GM18519 (cell line): ENCODE data around the gene ZNF384.

Experiments
- ATAC-seq: cut with Tn5 transposase; IDR thresholded peaks from one replicate; pipeline ENCODE4 v1.9.1; 2021; ENCODE audit warnings: mild to moderate bottlenecking, moderate library complexity; ENCODE audit not compliant: unreplicated experiment, low FRiP score

ZNF384 gene

DNA sequence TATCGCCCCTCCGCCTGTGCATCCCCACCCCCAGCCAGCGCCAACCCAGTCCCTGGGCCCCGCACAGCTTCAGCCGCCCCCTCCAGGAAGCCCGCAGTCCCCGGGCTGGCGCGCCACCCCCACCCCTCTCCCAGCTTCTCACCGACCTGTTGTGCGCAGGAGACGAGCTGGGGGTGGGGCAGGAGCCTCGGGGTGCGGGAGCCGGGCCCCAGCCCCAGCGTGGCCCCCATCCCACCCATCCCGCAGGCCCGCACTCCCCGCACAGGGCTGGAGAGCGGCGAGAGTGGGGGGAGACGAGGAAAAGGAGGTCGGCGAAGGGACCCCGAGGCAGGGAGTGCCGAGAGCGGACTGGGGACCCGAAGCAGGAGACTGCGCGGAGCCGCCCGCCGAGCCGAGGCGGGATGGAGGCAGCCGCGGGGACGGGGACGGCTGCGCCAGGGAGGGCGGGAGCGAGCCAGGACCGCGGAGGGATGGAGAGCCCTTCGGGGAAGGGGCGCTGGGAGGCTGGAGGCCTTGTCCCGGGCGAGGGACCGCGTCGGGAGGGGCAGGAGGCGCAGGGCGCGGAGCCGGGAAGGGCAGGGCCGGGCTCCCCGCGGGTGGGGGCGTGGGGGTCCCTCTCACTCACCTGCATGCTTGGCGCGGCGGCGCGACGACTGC, 10.9 kb upstream of the ZNF384 start:
- no peak for ATAC-seq

DNA sequence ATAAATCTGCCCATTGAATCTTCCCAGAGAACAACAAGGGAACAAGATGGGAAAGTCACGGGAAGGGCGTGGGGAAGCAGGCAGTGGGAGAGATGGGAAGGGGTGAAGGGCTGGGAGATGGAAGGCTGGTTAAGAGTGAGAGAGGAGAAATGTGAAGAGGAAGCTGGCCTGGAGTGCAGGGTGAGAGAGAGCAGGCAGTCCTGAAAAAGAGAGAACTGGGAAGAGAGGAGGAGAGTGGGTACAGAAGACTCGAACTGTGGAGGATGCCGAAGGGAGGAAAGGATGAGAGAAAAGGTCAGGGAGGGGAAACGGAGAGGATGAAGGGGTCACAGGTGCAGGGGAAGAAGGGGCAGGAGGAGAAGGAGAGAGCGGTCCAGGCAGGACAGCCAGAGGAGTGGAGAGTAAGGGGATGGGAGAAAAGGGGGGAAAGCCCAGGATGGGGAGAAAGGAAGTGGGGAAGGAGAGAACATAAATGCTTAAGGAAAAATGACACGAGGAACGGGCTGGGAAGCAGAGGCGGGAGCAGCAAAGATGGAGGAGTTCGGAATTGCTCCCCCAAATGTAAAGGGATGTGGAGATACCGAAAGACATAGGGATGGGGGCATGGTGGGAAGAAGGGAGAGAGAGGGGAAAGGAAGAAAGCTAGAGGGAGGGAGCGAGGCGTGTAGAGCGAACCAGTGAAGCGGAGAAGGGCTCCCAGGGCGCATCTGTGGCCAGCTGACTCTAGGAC, 10.2 kb upstream of the ZNF384 start:
- ATAC-seq = no peak

DNA sequence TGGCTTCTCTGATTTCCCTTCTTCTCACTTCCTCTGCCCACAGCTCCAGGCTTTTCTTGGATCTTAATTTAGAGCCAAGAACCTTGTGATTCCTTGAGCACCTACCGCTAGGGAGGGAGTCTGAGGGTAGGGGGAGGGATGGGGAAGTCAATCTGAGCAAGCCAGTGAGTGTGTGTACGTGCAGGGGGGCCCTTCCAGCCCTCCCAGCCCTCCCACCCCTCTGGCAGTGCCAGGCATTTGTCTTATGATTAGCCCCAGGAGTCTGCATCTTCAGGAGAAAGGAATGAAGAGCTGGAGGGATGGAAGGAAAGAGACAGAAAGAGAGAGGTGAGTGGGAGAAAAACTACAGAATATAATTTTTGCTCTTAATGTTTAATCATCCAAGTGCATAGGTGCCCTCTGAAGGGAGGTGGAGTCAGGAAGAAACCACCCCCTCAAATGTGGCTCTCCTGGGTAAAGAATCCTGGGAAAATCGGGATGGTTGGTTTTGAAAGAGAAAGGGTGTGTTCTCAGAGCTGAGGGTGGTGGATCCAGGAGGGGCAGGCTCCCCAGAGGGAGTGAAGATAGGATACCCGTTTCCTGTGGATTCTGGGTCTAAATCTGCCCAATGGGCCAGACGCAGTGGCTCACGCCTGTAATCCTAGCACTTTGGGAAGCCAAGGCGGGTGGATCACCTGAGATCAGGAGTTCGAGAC, 9.3 kb upstream of the ZNF384 start:
- ATAC-seq = no peak

DNA sequence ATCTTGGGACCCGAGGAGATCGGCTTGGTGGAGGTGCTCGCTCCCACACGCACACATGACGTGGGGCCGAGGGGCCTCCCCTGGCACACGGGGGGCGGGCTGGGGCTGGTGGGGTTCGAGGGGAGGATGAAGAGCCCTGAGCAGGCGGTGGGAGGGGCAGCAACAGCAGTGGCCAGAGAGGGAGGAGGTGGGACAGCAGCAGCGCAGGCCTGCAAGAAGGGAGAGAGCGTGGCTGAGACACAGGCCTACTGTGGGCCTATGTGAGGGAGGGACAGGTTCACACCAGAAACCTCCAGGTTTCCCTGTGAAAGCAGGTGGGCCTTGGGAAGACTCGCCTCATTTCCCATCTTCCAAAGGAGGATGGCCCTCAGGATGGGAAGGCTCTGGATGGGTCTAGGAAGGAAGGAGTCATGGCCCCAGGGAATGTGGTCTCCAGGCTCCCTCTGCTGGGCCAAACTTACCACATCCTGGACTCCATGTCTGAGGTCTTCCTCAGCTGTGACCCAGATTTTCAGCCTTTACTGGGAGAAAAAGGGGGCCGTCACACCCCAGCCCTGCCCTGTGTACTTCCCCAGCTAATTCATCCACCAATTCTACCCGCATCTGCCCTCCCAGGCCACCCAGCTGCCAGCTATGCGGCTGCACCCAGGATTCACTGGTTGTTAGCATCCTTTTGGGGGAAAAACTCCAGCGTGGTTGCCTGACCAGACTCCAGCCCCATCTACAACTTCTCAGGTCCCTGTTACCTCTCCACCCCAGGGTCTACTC, 8.6 kb upstream of the ZNF384 start:
- no peak for ATAC-seq

DNA sequence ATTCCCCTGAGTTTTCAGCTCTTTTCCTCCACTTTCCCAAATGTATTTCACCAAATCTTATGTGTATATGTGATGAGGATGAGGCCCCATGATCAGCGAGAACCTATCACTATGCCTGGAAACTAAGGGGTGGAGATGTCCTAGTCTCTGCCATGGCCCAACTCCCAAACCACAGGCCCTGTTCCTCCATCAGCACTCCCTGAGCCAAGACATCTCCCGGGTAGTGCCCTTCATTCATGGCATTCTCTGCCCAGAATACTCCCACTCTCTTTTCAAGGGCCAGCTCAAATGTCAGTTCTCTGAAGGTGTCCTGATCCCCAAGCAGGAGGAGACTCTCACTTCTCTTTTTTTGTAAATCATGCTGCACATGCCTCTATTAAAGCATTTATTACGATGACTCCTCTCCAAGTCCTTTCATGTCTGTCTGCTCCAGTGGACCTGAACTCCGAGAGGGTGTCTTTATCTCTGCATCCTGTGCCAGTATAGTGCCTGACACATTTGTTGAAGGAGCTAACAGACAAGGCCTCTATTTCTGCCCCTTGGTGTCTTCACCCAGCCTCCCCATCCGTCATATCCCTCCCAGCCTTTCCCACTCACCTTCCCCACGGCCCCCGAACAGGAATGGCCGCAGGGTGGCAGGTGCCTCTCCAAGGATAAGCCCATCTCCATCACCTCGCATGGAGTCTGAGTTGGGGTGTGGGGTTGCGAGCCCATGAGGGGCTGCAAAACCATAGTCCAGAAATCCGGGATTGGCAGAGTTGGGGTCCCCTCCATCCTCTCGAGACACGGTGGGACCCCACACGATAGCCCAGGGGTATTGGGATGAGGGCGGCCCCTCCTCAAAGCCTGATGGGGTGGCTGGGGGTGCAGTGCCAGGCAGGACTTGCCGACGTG, 7.8 kb upstream of the ZNF384 start:
- no peak for ATAC-seq

DNA sequence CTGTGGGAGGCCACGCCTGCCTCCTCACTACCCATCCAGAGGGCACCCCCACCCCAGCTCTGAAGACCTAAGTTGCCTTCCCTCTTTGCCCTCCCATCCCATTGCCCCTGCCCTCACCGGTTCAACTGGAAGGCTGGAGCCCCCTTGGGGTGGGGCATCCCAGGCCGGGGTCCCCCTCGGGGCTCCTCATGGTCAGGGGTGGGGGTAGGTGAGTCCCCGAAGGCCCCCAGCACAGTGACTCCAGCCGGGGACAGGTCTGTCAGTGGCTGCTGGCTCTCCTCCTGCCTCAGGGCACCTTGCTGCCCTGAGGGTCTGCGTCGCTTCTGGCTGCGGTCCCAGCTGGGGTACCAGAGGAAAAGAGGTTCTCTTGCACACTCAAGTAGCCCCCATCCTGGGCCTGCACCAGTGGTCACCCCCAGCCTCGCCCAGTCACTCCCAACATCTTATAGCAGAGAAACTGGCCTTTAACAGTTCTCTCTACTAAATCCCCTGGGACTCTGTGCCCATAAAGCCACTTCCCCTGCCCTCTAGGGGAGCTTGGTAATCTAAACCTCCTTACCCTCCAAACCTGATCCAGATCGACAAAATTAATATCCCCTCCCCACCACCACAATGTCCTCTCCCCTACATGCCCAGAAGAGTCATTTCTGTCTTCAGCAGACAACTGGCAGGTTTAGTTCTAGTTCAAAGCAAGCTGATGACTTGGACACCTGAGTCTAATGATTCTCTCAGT, 6.3 kb upstream of the ZNF384 start:
- ATAC-seq = no peak

DNA sequence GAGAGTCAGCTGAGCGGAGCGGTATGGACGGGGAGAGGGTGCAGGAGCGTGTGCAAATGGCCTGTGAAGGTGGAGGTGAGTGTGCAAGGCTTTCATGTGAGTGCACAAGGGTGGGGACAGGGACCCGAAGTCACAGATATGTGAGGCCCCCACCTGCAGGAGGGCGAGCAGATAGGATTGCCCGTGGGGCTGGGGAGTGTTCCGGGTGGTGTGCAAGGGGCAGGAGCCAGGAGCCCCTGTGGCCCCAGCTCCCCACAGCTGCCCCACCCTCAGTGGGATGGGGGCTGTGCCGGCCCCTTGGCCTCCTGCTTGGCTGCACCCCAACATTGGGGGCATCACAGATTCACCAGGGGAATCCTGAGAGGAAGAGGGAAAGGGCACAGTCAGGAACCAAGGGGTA, 5.5 kb upstream of the ZNF384 start:
- ATAC-seq = no peak

DNA sequence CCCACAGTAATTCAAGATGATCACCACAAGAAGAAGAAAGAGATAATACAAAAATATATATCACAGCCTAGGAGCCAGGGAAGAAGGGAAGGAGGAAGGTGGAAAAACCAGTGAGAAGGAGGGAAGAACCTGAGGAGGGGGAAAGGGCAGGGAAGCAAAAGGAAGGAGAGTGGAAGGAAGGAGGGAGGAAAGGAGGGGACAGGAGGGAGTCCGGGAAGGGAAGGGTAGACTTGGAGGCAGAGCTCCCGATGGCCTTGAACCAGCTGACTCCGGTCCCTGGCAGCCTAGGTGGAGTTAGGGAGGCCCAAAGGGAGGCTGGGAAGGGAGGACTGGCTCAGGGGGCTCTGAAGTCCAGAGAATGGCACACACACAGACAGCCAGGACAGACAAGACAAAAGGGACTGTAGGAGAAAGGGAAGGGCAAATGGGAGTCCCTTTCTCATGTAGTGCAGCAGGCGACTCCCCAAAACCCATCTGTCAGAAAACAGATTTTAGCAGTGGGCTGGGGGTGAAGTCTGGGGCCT, 4.7 kb upstream of the ZNF384 start:
- ATAC-seq = no peak

DNA sequence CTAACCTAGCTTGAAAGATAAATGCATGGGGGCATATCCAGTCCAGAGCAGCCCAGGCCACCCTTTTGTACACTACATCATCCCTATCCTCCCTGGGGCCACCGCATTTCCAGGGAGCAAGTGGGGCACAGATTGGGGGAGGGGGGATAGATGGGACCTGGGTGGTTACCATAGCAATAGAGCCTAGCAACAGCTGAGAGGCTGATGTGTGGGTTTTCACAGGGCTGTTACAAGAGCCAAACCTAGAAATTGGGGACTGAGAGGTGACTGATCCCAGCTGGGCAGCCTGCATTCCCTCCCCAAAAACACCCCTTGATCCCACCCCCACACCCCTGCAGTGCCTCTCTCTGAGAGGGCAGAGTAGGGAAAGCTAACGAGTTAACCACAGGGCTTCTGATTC, 3.7 kb upstream of the ZNF384 start:
- no peak for ATAC-seq

DNA sequence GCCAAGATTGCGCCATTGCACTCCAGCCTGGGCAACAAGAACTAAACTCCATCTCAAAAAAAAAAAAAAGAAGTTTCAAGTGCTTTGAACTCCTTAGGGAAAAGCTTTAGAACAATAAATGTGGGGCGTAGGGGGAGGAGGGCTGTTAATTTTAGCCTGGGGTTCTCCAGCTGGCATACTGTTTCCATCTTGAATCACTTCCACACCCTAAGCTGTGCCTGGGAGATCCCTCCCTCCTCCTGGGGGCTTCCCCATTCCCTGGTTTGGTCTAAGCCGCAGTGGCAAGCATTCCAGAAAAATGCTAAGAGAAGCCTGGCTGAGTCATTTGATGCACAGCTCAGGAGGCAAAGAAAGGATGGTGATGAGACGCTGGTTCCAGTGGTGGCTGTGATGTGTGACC, 2.3 kb upstream of the ZNF384 start:
- ATAC-seq = no peak

DNA sequence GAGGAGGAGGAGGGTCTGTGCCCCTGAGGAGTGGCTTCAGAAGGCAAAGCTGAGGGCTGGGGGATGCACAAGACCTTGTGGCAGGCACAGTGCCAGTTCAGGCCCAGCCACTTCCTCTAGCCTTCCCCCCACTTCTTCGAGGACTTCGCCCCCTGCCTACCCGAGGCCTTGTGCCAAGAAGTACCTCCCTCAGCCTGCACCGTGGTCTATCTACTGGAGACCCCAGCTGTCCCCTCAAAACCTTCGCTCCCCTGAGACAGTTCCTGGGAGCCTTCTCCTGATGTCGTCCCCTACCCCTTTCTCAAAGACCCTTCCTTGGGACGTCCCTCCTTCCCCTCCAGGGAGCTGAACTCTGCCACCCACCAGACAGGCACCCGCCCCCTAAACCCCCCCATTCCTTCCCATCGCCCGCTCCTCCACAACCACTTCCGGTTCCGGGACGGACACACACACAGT, 604 bp downstream of the ZNF384 start:
- no peak for ATAC-seq

DNA sequence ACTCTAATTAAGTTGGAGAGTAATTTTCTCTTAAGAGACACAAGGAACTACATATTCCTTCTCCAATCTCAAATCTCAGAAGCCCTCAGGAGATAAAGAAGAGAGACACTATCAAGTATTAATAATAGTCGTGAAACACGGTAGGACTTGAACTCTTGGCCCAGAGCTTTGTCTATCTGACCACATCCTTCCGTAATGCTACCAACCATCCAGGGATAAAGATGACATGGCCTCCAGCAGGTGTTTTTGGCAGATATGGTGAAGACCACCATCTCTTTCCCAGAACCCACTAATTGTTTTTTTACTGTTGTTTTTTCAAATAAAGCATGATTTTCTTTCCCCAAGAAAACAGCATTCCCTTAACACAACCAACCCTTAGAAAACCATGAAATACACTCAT, 3.4 kb downstream of the ZNF384 start:
- no peak for ATAC-seq

DNA sequence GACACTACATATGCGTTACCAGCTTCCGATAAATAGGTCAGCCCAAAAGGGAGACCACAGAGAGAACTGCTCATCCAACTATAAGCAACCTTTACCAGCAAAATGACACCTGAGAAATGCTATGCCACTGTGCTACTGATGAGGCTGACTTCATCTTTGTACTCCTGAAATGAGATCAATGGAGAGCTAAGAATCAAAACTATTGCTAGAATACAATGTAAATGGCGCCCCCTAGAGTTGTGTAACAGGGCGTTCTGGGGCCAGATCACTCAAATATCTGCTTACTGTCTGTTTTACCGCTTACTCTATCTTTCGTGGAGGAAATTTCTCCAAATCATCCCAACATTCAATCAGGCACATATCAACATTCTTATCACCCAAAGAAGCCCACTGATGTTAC, 4.6 kb downstream of the ZNF384 start:
- ATAC-seq = no peak

DNA sequence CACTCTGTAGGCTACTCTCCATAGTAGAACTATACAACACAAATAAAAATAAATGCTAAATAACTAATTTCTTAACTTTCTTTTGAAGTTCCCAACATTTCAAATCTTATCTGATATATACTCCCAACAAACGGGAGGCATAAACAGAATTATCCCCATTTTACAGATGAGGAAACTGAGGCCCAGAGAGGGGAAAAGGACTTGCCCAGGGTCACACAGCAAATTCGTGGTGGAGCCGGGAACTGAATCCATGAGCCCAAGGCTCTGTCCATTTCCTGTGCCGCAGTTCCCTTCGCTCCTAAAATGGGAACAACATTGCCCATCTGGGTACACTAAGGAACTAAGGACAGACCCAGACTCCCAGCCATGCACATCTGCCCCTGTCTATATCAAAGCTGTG, 12.2 kb downstream of the ZNF384 start:
- ATAC-seq = no peak

DNA sequence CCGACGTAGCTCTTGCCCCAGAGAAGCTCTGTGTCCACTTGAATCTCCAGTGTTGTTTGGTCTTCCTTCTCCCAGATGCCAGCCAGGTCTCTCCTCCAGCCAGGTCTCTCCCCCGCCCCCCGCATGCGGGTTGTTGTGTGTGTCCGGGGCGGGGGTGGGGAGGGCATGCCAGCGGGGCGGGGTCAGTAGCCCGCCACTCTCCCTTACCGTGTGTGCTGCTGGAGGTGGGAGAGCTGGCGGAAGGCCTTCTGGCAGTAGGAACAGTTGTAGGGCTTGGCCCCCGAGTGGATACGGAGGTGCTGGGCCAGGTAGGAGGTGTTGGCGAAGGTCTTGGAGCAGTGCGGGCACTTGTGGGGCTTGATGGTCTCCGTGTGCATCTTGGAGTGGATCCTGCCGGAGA, 17.0 kb downstream of the ZNF384 start:
- ATAC-seq = no peak

DNA sequence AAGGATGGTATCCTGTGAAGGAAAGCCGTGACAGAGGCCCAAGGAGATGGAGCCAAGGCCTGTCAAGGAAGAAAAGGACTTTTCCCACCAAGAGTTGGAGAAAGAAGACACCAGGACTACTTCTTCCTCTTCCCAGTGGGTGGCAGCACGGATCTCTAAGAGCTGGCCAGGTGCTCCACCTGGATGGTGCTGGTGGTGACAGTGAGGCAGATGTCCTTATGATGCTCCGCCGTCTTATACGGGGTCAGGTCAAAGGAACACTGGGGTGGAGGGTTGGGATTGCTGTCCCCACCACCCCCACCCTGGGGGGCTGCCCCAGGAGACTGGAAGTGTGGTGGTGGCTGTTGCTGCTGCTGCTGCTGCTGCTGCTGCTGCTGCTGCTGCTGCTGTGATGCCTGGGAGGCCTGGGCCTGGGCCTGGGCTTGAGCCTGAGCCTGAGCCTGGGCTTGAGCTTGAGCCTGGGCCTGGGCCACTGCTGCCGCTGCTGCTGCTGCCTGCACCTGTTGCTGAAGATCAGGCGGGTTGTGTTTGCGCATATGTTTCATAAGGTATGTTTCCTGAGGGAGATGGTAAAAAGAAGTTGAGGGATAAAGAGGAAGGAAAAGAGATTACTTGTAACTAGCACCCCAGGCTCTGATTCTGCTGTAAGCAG, 21.5 kb downstream of the ZNF384 start:
- no peak for ATAC-seq

DNA sequence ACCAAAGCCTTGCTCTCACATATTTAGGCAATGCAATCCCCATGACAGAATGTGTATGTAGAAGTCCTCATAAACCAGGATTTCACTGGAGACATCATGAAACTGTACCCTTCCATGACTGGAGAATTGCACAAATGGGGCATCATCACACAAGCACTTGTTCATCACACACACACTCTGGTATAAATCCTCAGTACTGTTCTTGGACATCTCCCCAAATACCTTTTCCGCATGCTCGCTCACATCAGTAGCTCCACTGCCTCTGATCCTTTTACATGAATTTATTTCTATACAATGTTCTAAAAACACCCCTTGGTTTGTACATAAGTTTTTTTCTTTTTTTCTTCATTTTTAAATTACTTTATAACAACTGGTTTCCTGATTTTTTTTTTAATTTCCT, 23.0 kb downstream of the ZNF384 start:
- no peak for ATAC-seq

DNA sequence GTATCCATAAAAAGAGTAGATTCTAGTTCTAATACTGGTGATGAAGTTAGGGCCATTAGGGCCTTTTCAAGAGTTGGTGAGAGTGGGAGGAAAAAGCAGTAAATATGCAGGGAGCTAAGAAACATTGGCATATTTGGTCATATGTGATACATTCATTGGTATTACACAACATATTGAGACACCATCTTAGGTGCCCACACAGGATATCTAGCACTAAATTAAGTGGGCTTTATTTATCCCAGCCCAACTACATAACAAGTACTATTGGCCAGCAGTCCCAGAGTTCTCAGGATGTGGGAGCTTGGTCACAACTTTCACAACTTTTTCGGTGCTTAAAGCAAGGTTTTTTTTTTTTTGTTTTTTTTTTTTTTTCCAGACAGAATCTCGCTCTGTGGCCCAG, 24.3 kb downstream of the ZNF384 start:
- no peak for ATAC-seq
